AG04450 (cell line): ENCODE measurements around the gene MRPL51. TPM values are rescaled to one million over a fixed set of nuclear protein-coding genes. Genes with fewer than 3 reads are reported as not detected.

Source experiments
- CTCF ChIA-PET: fragments of 300-600, 350-600 bp; formaldehyde crosslinking; extraction: SDS; loops from one replicate; lab custom pipeline; 2022; ENCODE audit warnings: antibody characterized with exemption, inconsistent platforms; lab: Charles Lee
- POLR2A ChIA-PET: fragments of 350-600 bp; formaldehyde crosslinking; extraction: SDS; loops from one replicate; lab custom pipeline; 2021; ENCODE audit warnings: antibody characterized with exemption, inconsistent platforms; lab: Yijun Ruan, JAX
- DNase-seq: peaks from one replicate; pipeline ENCODE4 v3.0.0-alpha.2; 2011; ENCODE audit warnings: low read depth, low spot score
- H3K27ac ChIP-seq: one replicate; pipeline ENCODE4 v1.5.1; 2012; ENCODE audit warnings: low read depth, low read length, control low read depth
- H3K27me3 ChIP-seq: one replicate; pipeline ENCODE4 v1.6.0; 2012; ENCODE audit warnings: low read length; ENCODE audit not compliant: control insufficient read depth, insufficient read depth
- H3K4me3 ChIP-seq: 2 replicates; pipeline ENCODE4 v1.5.1; 2011; ENCODE audit warnings: mild to moderate bottlenecking, low read depth, low read length, control low read depth
- H3K9me3 ChIP-seq: 2 replicates; pipeline ENCODE4 v1.5.1; 2012; ENCODE audit warnings: low read length; ENCODE audit not compliant: control insufficient read depth, insufficient read depth
- polyA plus RNA-seq: library from polyadenylated mRNA; depleted of rRNA; stranded (reverse); fragments of >200 nt; gene quantifications from 2 replicates; pipeline ENCODE4 v1.2.3, GENCODE V29; 2011
- TF ChIP-seq, protein P1 (sequence below): IDR thresholded peaks from 2 replicates; pipeline ENCODE4 v1.5.1; 2011; ENCODE audit warnings: low read depth, low read length, control low read depth, inconsistent platforms

The MRPL51 gene
- polyA plus RNA-seq, 1 experiment: 165 TPM

DNA sequence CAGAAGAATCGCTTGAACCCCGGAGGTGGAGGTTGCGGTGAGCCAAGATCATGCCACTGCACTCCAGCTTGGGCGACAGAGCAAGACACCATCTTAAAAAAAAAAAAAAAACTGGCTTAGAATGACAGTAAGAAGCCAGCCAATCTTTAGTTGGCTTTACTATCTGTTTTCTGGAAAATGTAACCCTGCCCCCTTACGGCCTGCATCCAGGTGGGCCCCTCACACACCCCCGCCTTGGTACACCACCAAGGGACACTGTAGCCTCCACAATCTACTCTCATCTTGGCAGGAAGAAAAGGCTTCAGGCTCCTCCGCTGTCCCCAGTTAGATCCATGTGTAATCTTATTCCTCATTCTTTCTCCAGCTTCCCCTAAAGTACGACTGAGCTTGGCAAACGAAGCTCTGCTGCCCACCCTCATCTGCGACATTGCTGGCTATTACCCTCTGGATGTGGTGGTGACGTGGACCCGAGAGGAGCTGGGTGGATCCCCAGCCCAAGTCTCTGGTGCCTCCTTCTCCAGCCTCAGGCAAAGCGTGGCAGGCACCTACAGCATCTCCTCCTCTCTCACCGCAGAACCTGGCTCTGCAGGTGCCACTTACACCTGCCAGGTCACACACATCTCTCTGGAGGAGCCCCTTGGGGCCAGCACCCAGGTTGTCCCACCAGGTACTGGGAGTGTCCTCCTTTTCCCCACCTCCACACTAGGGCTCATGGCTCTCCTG lies 34.6 kb downstream of the MRPL51 start:
- CTCF ChIA-PET: no interaction called here
- no peak overlapping the region for H3K27ac ChIP-seq
- TF ChIP-seq, protein P1, sequence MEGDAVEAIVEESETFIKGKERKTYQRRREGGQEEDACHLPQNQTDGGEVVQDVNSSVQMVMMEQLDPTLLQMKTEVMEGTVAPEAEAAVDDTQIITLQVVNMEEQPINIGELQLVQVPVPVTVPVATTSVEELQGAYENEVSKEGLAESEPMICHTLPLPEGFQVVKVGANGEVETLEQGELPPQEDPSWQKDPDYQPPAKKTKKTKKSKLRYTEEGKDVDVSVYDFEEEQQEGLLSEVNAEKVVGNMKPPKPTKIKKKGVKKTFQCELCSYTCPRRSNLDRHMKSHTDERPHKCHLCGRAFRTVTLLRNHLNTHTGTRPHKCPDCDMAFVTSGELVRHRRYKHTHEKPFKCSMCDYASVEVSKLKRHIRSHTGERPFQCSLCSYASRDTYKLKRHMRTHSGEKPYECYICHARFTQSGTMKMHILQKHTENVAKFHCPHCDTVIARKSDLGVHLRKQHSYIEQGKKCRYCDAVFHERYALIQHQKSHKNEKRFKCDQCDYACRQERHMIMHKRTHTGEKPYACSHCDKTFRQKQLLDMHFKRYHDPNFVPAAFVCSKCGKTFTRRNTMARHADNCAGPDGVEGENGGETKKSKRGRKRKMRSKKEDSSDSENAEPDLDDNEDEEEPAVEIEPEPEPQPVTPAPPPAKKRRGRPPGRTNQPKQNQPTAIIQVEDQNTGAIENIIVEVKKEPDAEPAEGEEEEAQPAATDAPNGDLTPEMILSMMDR: no peak
- DNase-seq: no peak
- POLR2A ChIA-PET: interaction anchor here (0.6 to 1.8 kb wide), 2 partner anchors 12 kb away, joined by 3 to 17 read pairs; partner anchors contain the start of gene VAMP1
- H3K9me3 ChIP-seq: no peaks in the 10 kb centered on the region
- H3K4me3 ChIP-seq: no peak overlapping the region
- H3K27me3 ChIP-seq: no peaks in the 10 kb centered on the region

GRCh38 chr12:6457220-6457945 lies 35.7 kb downstream of the MRPL51 start:
- Histone ChIP-seq H3K27ac (no peak overlapping the region), H3K27me3 (no peaks in the 10 kb centered on the region), H3K9me3 (no peaks in the 10 kb centered on the region), H3K4me3 (no peak overlapping the region)
- ChIA-PET POLR2A (interaction anchor here (1.6 kb wide), 1 partner anchor 13 kb away, joined by 4 read pairs; the partner anchor contains the start of gene VAMP1), CTCF (interaction anchor here (1.0 to 3.0 kb wide), 2 partner anchors 8 to 118 kb away, joined by 3 to 36 read pairs; no protein-coding TSS in a partner anchor)
- TF ChIP-seq, protein P1: no peak
- no peak for DNase-seq

- ChIA-PET CTCF (interaction anchor here (1.1 to 5.1 kb wide), 2 partner anchors 10 to 12 kb away, joined by 3 to 41 read pairs; no protein-coding TSS in a partner anchor), POLR2A (interaction anchor here (1.3 to 3.1 kb wide), 2 partner anchors 8 to 17 kb away, joined by 4 to 28 read pairs; partner anchors contain the start of gene VAMP1)
- no peak overlapping the region for H3K27ac ChIP-seq
- no peaks in the 10 kb centered on the region for H3K27me3 ChIP-seq
- H3K9me3 ChIP-seq: no peaks in the 10 kb centered on the region; the same call in 1 of the 2 replicates
- TF ChIP-seq, protein P1: no peak
- no peak for DNase-seq
- H3K4me3 ChIP-seq: no peak overlapping the region; the same call in 1 of the 2 replicates
Observed at GRCh38 chr12:6452944-6453630, 40.0 kb downstream of the MRPL51 start.

DNA sequence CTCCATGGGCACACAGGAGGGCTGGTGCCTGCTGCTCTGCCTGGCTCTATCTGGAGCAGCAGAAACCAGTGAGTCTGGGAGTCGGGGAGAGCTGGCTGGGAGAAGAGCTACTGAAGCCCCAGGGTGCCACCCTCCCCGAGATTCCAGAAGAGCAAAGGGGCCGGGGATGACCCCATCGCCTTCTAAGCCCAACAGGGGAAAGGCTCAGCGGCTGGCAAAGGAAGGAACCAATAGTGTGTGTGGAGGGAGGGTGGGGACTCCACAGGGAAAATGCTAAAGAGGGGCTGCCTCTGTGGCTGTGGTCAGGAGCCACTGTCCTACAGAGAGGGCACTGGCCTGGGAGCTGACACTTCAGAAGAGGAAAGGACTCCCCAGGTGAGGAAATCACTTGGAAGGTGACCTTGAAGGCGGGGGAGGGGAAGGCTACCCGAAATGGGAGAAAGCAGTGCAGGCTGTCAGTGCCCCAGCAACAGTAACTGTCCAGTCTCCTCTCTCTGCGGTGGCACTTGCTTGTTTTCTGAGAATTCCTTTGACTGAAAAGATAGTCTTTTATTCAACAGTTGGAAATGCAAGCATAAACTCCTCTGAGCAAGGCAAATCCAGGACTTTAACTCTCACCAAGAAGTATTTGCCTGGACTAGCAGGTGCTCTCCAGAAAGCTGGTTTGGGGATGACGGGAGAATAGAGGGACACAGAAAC lies 40.7 kb downstream of the MRPL51 start:
- CTCF ChIA-PET: interaction anchor here (1.1 to 5.1 kb wide), 4 partner anchors 9 to 118 kb away, joined by 3 to 41 read pairs (median 4); no protein-coding TSS in a partner anchor
- DNase-seq: no peak
- Histone ChIP-seq H3K27ac (peak overlapping the region; percentile 93), H3K4me3 (peak overlapping the region; percentile 73), H3K27me3 (no peaks in the 10 kb centered on the region), H3K9me3 (no peaks in the 10 kb centered on the region; the same call in 1 of the 2 replicates)
- TF ChIP-seq, protein P1: no peak
- POLR2A ChIA-PET: interaction anchor here (1.1 to 3.1 kb wide), 4 partner anchors 9 to 82 kb away, joined by 4 to 28 read pairs (median 6); partner anchors contain the start of genes GAPDH and VAMP1
